SK-N-DZ (cell line): ENCODE measurements around the gene COPG1.
"Not testable (repeated sequence)": the region's sequence is repeated elsewhere in the genome, so short reads cannot be mapped to it uniquely, and the experiment has no call there.

Experiments used
- DNase-seq: peaks from one replicate; pipeline ENCODE4 v3.0.0-alpha.2; 2015; ENCODE audit warnings: low spot score

The COPG1 gene

GRCh38 chr3:129239991-129240390 lies 9.4 kb upstream of the COPG1 start:
- no peak for DNase-seq

- no peak for DNase-seq
These were observed 9.0 kb upstream of the COPG1 start for GRCh38 chr3:129240436-129240835.

GRCh38 chr3:129245141-129245540 lies 4.3 kb upstream of the COPG1 start:
- no peak for DNase-seq

- DNase-seq = peak; percentile 89
These were observed 3.6 kb upstream of the COPG1 start for GRCh38 chr3:129245641-129246306.

DNA sequence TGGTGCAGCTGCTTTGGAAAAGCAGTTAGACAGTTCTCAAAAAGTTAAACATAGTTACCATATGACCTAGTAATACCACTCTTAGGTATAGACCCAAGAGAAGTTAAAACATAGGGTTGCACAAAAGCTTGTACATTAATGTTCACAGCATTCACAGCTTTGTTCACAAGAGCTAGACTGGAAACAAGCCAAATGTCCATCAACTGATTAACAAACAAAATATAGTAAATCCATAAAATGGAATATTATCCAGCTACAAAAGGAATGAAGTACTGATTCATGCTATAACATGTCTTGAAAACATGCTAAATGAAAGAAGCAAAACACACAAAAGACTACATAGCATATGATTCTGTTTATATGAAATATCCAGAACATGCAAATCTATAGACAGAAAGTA lies 2.8 kb upstream of the COPG1 start:
- DNase-seq = no peak

DNA sequence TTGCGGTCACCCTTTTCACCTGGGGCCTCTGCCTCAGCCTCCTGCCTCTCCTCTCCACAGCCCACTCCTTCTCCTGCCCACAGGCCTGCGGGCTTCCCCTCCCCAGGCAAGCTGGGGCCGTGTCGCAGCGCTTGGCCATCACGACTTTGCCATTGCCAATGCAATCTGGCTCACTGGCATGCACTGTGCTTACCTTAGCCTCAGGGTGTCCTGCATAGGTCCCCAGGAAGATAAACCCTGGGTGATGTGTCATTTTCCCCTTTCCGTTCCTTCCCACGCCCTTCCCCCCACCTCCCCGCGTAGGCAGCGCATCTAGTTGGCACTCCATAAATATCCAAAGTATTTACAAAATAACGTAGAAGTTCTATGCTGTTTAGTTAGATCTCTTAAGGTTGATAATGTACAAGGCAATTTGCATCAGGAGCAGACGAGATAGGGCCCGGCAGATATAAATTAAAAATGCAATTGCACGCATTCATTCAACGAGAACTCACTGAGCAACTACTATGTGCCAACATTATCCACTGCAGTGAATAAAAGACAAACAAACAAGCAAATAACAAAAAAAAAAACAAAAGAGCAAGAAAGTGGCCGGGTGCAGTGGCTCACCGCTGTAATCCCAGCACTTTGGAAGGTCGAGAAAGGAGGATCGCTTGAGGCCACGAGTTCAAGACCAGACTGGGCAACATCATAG lies 973 bp upstream of the COPG1 start:
- no peak for DNase-seq

- no peak for DNase-seq
These were observed 3.3 kb downstream of the COPG1 start for GRCh38 chr3:129252748-129253147.

- DNase-seq = no peak
These were observed 5.3 kb downstream of the COPG1 start for GRCh38 chr3:129254536-129255230.

GRCh38 chr3:129256270-129256669 lies 6.9 kb downstream of the COPG1 start:
- no peak for DNase-seq

- DNase-seq = no peak
These were observed 8.2 kb downstream of the COPG1 start for GRCh38 chr3:129257609-129258008.

GRCh38 chr3:129259612-129260477 lies 10.4 kb downstream of the COPG1 start:
- no peak for DNase-seq

DNA sequence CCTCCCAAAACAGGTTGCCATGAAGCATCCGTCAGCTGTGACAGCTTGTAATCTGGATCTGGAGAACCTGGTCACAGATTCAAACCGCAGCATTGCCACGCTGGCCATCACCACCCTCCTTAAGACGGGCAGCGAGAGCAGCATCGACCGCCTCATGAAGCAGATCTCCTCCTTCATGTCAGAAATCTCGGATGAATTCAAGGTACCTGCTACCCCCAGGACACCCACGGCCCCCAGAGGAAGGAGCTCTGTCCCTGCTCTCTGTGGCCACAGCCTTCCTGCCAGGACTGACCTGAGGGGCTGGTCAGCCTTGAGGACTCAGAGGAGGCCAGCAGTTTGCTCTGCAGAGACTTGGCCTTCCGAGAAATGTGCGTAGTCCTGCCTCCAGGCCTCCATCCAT lies 11.2 kb downstream of the COPG1 start:
- no peak for DNase-seq

DNA sequence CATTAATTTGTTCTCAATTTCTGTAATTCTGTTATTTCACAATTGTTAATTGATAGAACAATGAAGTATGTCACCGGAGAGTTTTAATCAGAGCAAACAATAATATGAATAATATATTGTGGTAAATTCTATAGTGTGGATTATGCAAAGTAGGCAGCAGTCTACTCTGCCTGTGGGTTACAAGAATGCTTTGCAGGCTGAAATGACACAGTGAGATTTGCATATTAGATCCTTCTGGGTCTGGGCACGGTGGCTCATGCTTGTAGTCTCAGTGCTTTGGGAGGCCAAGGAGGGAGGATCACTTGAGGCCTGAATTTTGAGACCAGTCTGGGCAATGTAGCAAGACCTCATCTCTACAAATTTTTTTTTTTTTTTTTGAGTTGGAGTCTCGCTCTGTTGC lies 12.5 kb downstream of the COPG1 start:
- DNase-seq = no peak

- no peak for DNase-seq
These were observed 13.9 kb downstream of the COPG1 start for GRCh38 chr3:129263161-129263910.

GRCh38 chr3:129264994-129265393 lies 15.6 kb downstream of the COPG1 start:
- not testable (repeated sequence) for DNase-seq

DNA sequence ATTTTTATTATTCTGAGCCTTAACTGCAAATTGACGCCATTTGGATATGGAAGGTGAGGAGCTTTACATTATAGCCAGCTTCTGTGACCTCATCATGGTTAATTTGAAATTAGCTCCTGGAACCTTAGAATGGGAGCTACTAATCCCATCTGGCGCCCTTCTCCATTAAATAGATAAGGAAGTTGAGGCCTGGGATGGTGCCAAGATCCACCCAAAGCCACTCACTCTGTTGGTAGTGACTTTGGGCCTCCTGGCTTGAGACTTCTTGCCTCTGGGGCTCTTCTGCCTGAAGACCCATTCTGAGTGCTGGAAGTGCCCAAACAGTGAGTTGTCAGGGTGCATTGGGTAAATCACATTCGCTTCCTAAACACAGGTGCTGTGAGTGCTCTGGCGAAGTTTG lies 17.2 kb downstream of the COPG1 start:
- no peak for DNase-seq

GRCh38 chr3:129268396-129268795 lies 19.0 kb downstream of the COPG1 start:
- DNase-seq = no peak

DNA sequence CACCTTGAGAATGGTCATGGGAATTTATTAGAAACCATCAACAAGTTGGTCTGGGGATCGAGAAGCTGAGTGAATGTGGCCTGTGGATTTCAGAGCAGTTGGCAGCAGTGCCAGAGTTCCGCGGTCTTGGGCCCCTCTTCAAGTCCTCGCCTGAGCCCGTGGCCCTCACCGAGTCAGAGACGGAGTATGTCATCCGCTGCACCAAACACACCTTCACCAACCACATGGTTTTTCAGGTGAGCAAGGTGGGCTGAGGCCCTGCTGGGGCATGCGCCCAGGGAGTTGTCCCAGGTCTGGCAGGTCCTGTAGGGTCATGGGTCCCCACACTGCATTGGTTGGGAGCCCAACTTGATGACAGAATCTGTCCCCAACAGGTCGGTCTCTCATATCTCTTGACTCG lies 22.3 kb downstream of the COPG1 start:
- no peak for DNase-seq

DNA sequence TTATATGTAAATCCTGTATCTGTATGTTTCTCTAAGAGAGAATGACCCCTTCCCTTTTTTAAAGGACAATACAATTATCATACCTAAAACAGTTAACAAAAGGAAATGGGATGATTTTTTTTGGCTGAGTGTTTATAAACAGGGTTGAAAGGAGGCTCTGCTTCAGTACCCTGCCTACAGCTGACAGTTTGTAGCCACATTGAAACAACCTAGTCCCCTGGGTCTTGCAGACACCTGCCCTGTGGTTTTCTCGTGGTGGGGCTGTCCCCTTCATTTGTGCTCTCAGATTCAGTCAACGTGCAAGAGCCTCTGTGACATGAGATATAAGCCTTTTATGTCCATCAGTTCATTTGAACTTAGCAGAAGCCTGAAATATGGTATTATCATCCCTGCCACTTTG lies 27.0 kb downstream of the COPG1 start:
- DNase-seq = no peak

DNA sequence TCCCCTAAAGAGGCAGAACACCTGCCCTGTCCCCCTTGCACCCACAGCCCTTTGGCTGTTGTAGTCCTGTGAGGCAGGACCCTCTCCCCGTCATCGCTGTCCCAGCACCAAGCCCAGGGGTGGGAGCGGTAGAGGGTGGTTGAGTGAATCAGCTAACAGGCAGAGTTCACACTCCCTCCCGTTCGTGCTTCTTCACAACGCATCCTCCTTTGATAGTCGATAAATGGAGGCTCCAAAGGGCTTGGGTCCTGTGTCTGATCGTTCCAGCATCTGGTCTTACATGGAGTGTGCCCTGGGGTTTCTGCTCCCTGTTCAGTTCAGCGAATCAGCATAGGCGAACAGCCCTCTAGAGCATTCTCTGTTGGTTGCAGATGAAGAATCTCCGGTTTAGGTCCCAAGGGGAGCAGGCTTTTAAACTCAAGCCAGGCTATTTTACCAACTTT lies 28.4 kb downstream of the COPG1 start:
- no peak for DNase-seq

DNA sequence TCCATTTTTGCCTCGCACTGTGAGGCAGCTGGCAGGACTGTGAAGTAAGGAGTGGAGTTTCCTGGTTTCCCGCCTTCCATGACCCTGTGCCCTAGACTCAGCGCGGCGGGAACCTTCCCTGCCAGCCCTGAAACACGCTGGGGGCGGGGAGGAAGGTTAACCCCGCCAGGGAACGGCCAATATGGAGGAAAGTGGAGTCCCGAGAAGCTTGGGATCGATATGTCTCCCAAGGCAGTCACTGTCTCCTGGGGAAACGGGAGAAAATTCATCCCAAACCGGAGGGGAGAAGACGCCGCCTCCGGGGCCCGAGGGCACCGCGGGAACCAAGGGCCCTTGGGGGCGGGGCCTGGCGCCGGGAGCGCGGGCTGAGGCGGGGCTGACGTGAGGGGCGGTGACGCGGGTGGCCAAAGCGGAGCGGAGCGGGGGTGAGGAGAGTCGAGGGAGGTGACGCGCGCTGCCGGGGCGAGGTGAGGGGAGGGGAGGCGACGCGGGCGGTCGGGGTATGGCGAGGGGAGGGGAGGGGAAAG lies 29.1 kb downstream of the COPG1 start, which contains the start of gene HMCES:
HMCES (plus strand) TSS at position 432 of the 527 bp plus-strand sequence. CDS start 863 bp downstream, outside the sequence.
- peak; percentile 86 for DNase-seq
